Chondrocyte (in vitro differentiated cells): ENCODE results near the gene C19orf25. TPM values are rescaled to one million over a fixed set of nuclear protein-coding genes. Genes with fewer than 3 reads are reported as not detected.

Source experiments
- DNase-seq: peaks from one replicate; pipeline ENCODE4 v3.0.0; 2021; ENCODE audit warnings: mixed read lengths, low spot score
- H3K27ac Mint-ChIP-seq: one replicate; pipeline ENCODE4 v1.8.0; 2021; ENCODE audit warnings: mild to moderate bottlenecking, moderate library complexity, mixed read lengths; ENCODE audit not compliant: unreplicated experiment
- H3K27me3 Mint-ChIP-seq: 2 replicates; pipeline ENCODE4 v1.8.0; 2021; ENCODE audit warnings: low read depth, mixed read lengths
- H3K36me3 Mint-ChIP-seq: 2 replicates; pipeline ENCODE4 v1.8.0; 2021; ENCODE audit warnings: low read depth, mixed read lengths
- H3K4me1 Mint-ChIP-seq: 2 replicates; pipeline ENCODE4 v1.8.0; 2021; ENCODE audit warnings: low read depth, mild to moderate bottlenecking, mixed read lengths
- H3K4me3 Mint-ChIP-seq: one replicate; pipeline ENCODE4 v1.8.0; 2021; ENCODE audit warnings: mild to moderate bottlenecking, moderate library complexity, mixed read lengths; ENCODE audit not compliant: unreplicated experiment
- H3K9me3 Mint-ChIP-seq: 2 replicates; pipeline ENCODE4 v1.8.0; 2021; ENCODE audit warnings: low read depth, mixed read lengths
- total RNA-seq: library from RNA; stranded (reverse); gene quantifications from 3 replicates; pipeline ENCODE4 v1.2.1, GENCODE V29; 2021
- TF ChIP-seq, protein P1 (sequence below): fragments of 200-600 bp; sonication (generic); IDR thresholded peaks from 2 replicates; pipeline ENCODE4 v1.5.0; 2021; ENCODE audit warnings: antibody characterized with exemption, mild to moderate bottlenecking, moderate library complexity

Gene C19orf25
- total RNA-seq, 1 donor from 2014 or later: 23.3 TPM

- peaks cover 3% of the 10 kb centered on the region for H3K36me3 Mint-ChIP-seq
- H3K4me1 Mint-ChIP-seq: peaks cover 18% of the 10 kb centered on the region
- H3K4me3 Mint-ChIP-seq: no peak overlapping the region
- peaks cover 2% of the 10 kb centered on the region for H3K27me3 Mint-ChIP-seq
- no peaks in the 10 kb centered on the region for H3K9me3 Mint-ChIP-seq
- TF ChIP-seq, protein P1, sequence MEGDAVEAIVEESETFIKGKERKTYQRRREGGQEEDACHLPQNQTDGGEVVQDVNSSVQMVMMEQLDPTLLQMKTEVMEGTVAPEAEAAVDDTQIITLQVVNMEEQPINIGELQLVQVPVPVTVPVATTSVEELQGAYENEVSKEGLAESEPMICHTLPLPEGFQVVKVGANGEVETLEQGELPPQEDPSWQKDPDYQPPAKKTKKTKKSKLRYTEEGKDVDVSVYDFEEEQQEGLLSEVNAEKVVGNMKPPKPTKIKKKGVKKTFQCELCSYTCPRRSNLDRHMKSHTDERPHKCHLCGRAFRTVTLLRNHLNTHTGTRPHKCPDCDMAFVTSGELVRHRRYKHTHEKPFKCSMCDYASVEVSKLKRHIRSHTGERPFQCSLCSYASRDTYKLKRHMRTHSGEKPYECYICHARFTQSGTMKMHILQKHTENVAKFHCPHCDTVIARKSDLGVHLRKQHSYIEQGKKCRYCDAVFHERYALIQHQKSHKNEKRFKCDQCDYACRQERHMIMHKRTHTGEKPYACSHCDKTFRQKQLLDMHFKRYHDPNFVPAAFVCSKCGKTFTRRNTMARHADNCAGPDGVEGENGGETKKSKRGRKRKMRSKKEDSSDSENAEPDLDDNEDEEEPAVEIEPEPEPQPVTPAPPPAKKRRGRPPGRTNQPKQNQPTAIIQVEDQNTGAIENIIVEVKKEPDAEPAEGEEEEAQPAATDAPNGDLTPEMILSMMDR: no peak
- DNase-seq: no peak
- no peak overlapping the region for H3K27ac Mint-ChIP-seq
Measured at GRCh38 chr19:1473085-1473851, 5.7 kb downstream of the C19orf25 start.

GRCh38 chr19:1472231-1473084 is 6.6 kb downstream of the C19orf25 start:
- H3K9me3 Mint-ChIP-seq: no peaks in the 10 kb centered on the region
- peaks cover 2% of the 10 kb centered on the region for H3K27me3 Mint-ChIP-seq
- DNase-seq: no peak
- peaks cover 10% of the 10 kb centered on the region for H3K4me1 Mint-ChIP-seq
- no peak overlapping the region for H3K4me3 Mint-ChIP-seq
- peaks cover 3% of the 10 kb centered on the region for H3K36me3 Mint-ChIP-seq
- TF ChIP-seq, protein P1: no peak
- H3K27ac Mint-ChIP-seq: no peak overlapping the region

GRCh38 chr19:1471515-1472160 is 7.4 kb downstream of the C19orf25 start:
- TF ChIP-seq, protein P1: peak; percentile 55
- no peaks in the 10 kb centered on the region for H3K9me3 Mint-ChIP-seq

DNA sequence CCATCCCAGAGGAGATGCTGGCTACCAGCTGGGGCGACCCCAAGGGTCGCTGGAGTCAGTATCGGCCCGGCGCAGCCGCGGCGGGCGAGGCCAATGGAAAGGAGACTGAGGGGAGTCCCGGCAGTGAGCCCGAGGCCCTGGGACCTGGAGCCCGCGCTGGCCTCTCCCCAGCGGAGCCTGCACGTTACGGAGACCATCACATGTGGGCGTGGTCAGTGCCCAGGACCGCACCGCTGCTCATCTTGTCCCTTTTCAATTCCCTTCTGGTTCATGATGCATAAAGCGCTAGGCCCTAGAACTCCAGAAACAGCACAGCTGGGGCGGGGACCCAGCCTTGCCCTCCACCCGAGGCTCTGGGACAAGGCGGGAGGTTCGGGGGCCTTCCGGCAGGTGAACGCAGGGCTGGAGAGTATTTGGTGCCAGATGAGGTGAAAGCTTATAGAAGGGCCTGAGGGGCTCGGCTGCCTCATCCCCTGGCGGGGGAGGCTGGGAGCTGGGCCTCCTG is 8.0 kb downstream of the C19orf25 start:
- TF ChIP-seq, protein P1: no peak
- peak overlapping the region; percentile 6 for H3K4me3 Mint-ChIP-seq
- H3K27me3 Mint-ChIP-seq: peaks cover 2% of the 10 kb centered on the region

More at GRCh38 chr19:1471515-1472160, 7.4 kb downstream of the C19orf25 start:
- H3K27ac Mint-ChIP-seq: no peak overlapping the region
- H3K4me1 Mint-ChIP-seq: peaks cover 7% of the 10 kb centered on the region
- peaks cover 1% of the 10 kb centered on the region for H3K36me3 Mint-ChIP-seq
- no peak for DNase-seq
- peaks cover 2% of the 10 kb centered on the region for H3K27me3 Mint-ChIP-seq
- no peak overlapping the region for H3K4me3 Mint-ChIP-seq

More for the DNA sequence above, 8.0 kb downstream of the C19orf25 start:
- Mint-ChIP-seq H3K27ac (no peak overlapping the region), H3K36me3 (peaks cover 1% of the 10 kb centered on the region), H3K9me3 (no peaks in the 10 kb centered on the region), H3K4me1 (peaks cover 7% of the 10 kb centered on the region)
- DNase-seq: no peak
